A549 treated with ZK216348 at 1 μM for 4 hours (cell line): Measurements from ENCODE around the gene ZNF319. TPM values are rescaled to one million over a fixed set of nuclear protein-coding genes. Genes with fewer than 3 reads are reported as not detected.

Experiments
- total RNA-seq: library from RNA; stranded (reverse); fragments of 200-300 nt; extraction: Qiagen RNA extraction; gene quantifications from 5 replicates; pipeline ENCODE4 v1.2.3, GENCODE V29; 2022; ENCODE audit warnings: low read depth

The ZNF319 gene
- total RNA-seq = 7.6 to 18.3 TPM (median 15.5 TPM) in 5 replicates

DNA sequence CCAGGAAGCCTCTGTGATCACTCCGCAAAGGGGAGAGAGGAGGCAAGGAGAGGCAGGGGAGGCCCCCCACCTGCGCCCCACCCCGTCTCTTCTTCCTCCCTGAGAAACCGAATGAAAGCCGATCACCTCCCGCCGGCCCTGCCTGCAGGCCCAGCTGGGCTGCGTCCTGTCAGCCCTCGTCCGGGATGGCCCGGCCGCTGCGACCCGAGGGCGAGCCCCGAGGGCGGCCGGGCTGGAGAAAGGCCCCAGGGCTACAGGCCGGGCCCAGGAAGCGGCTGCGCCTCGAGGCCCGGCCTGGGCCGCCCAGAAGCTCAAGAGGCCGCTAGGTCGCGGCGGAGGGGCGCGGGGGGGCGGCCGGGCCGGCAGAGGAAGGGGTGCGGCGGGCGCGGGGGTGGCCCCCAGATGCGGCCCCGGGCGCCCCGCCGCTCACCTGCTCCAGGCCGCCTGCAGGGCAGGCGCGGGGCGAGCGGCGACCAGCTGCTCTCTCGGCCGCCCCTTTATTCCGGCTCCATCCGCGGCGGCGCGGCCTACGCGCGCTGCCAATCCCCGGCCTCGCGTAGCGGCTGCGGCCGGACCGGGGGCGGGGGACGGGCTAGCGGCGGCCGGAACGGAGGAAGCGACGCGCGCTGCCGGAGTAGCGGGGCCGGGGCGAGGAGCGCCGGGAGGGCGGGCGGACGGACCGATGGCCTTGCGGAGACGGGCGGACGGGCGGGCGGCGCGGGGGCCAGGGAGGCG is at the start of gene ZNF319:
Gene ZNF319 (minus strand): TSS at position 702 of the 735 bp plus-strand sequence. CDS start 2,407 bp downstream, outside the sequence.

GRCh38 chr16:58025351-58026138 is 25.1 kb upstream of the ZNF319 start, which contains the start of gene MMP15:
MMP15 (plus strand) TSS chr16:58025754; CDS start chr16:58026351, 597 bp downstream.

GRCh38 chr16:58000706-58001676 is 519 bp upstream of the ZNF319 start, which contains the start of gene USB1:
USB1 (plus strand) TSS chr16:58001407; CDS start chr16:58001484, 77 bp downstream.

GRCh38 chr16:57970970-57971369 is 29.5 kb downstream of the ZNF319 start, which contains the start of gene CNGB1:
CNGB1 (minus strand) TSS chr16:57971128; CDS start chr16:57967286, 3,842 bp downstream.

Other genes with a start within 250 kb of the ZNF319 start
- 103 to 185 TPM (median 173 TPM) in 5 replicates for gene KIFC3, start 198.2 kb downstream of the ZNF319 start, total RNA-seq
- gene CNGB1, start 29.5 kb downstream of the ZNF319 start, total RNA-seq = 0.22 to 0.33 TPM (median 0.29 TPM) in 4 of 5 replicates, not detected in the other
- 81.0 to 97.9 TPM (median 87.4 TPM) in 5 replicates for gene USB1, start 735 bp upstream of the ZNF319 start, total RNA-seq
- gene MMP15, start 25.1 kb upstream of the ZNF319 start, total RNA-seq = 17.8 to 33.5 TPM (median 29.8 TPM) in 5 replicates
- gene CFAP20, start 128.7 kb upstream of the ZNF319 start, total RNA-seq = 50.2 to 54.0 TPM (median 53.2 TPM) in 5 replicates
- gene CSNK2A2, start 197.4 kb upstream of the ZNF319 start, total RNA-seq = 51.4 to 68.3 TPM (median 57.3 TPM) in 5 replicates